Neural cell (in vitro differentiated cells): ENCODE measurements around the gene TMEM52B. TPM values are rescaled to one million over a fixed set of nuclear protein-coding genes. Genes with fewer than 3 reads are reported as not detected.

ENCODE experiments used
- H2AFZ ChIP-seq: fragments of 200-600, 300-800 bp; sonication (generic), shearing (Covaris generic); 2 replicates; pipeline ENCODE4 v1.6.0; 2014; ENCODE audit warnings: low read depth, mild to moderate bottlenecking, antibody characterized with exemption, low read length, moderate library complexity
- H3F3A ChIP-seq: fragments of 200-600 bp; shearing (Covaris generic); 2 replicates; pipeline ENCODE4 v1.6.1; 2016; ENCODE audit warnings: mild to moderate bottlenecking, moderate library complexity, mixed read lengths, antibody characterized with exemption, low read length; ENCODE audit not compliant: insufficient read depth, poor library complexity, severe bottlenecking
- H3K27ac ChIP-seq: fragments of 200-600, 300-800 bp; sonication (generic), shearing (Covaris generic); 2 replicates; pipeline ENCODE4 v1.5.1; 2014; ENCODE audit warnings: mild to moderate bottlenecking, low read length, moderate library complexity
- H3K27me3 ChIP-seq: fragments of 300-800, 200-600 bp; sonication (generic), shearing (Covaris generic); 2 replicates; pipeline ENCODE4 v1.6.0; 2014; ENCODE audit warnings: mild to moderate bottlenecking, low read depth, low read length, moderate library complexity; ENCODE audit not compliant: insufficient read depth
- H3K36me3 ChIP-seq: fragments of 300-800, 200-600 bp; sonication (generic), shearing (Covaris generic); 2 replicates; pipeline ENCODE4 v1.5.1; 2014; ENCODE audit warnings: mild to moderate bottlenecking, antibody characterized with exemption, low read length, moderate library complexity; ENCODE audit not compliant: insufficient read depth
- H3K4me2 ChIP-seq: fragments of 300-800, 200-600 bp; sonication (generic), shearing (Covaris generic); 2 replicates; pipeline ENCODE4 v1.6.0; 2014; ENCODE audit warnings: mild to moderate bottlenecking, low read length
- H3K4me3 ChIP-seq: fragments of 300-800, 200-600 bp; sonication (generic), shearing (Covaris generic); 2 replicates; pipeline ENCODE4 v1.5.1; 2014; ENCODE audit warnings: mild to moderate bottlenecking, low read length, moderate library complexity
- H3K79me2 ChIP-seq: fragments of 200-600 bp; shearing (Covaris generic); replicated peaks from 2 replicates; pipeline ENCODE4 v1.6.0; 2014; ENCODE audit warnings: mild to moderate bottlenecking, low read length, moderate library complexity; ENCODE audit not compliant: insufficient read depth
- H3K9ac ChIP-seq: fragments of 300-800, 200-600 bp; sonication (generic), shearing (Covaris generic); 2 replicates; pipeline ENCODE4 v1.6.1; 2016; ENCODE audit warnings: mild to moderate bottlenecking, low read length, mixed read lengths
- H3K9me2 ChIP-seq: fragments of 200-600 bp; shearing (Covaris generic); 2 replicates; pipeline ENCODE4 v1.6.1; 2016; ENCODE audit warnings: mild to moderate bottlenecking, low read length, mixed read lengths; ENCODE audit not compliant: insufficient read depth
- H3K9me3 ChIP-seq: fragments of 200-600, 300-800 bp; sonication (generic), shearing (Covaris generic); 2 replicates; pipeline ENCODE4 v1.6.1; 2016; ENCODE audit warnings: mild to moderate bottlenecking, mixed run types, low read length, moderate library complexity, mixed read lengths
- H4K20me1 ChIP-seq: fragments of 200-600 bp; shearing (Covaris generic); 2 replicates; pipeline ENCODE4 v1.6.1; 2016; ENCODE audit warnings: mild to moderate bottlenecking, mixed run types; ENCODE audit not compliant: insufficient read depth
- CTCF ChIP-seq: fragments of 450-650 bp; IDR thresholded peaks from 2 replicates; pipeline ENCODE4 v1.5.1; 2014; ENCODE audit warnings: antibody characterized with exemption, mild to moderate bottlenecking, moderate library complexity; ENCODE audit not compliant: poor library complexity, severe bottlenecking
- EP300 ChIP-seq: fragments of 450-650 bp; conservative IDR thresholded peaks from 2 replicates; pipeline ENCODE4 v1.6.1; 2014; ENCODE audit warnings: antibody characterized with exemption, mild to moderate bottlenecking, moderate library complexity; ENCODE audit not compliant: poor library complexity, severe bottlenecking
- EZH2 ChIP-seq: fragments of 200-600, 300-800 bp; shearing (Covaris generic), sonication (generic); IDR thresholded peaks from 2 replicates; pipeline ENCODE4 v1.6.1; 2014; ENCODE audit warnings: antibody characterized with exemption, low read length, borderline replicate concordance, mild to moderate bottlenecking; ENCODE audit not compliant: insufficient read depth, poor library complexity, severe bottlenecking
- MXI1 ChIP-seq: fragments of 450-650 bp; conservative IDR thresholded peaks from 2 replicates; pipeline ENCODE4 v1.6.1; 2014; ENCODE audit warnings: antibody characterized with exemption, mild to moderate bottlenecking; ENCODE audit not compliant: poor library complexity, severe bottlenecking
- POLR2AphosphoS5 ChIP-seq: IDR thresholded peaks from 2 replicates; pipeline ENCODE4 v1.6.1; 2012
- RAD21 ChIP-seq: fragments of 450-650 bp; conservative IDR thresholded peaks from 2 replicates; pipeline ENCODE4 v1.6.1; 2014; ENCODE audit warnings: antibody characterized with exemption, mild to moderate bottlenecking, moderate library complexity
- REST ChIP-seq: IDR thresholded peaks from 2 replicates; pipeline ENCODE4 v1.6.1; 2012; ENCODE audit warnings: borderline replicate concordance
- SMC3 ChIP-seq: fragments of 450-650 bp; conservative IDR thresholded peaks from 2 replicates; pipeline ENCODE4 v1.6.1; 2014; ENCODE audit warnings: antibody characterized with exemption, mild to moderate bottlenecking, moderate library complexity; ENCODE audit not compliant: poor library complexity
- TAF1 ChIP-seq: IDR thresholded peaks from 2 replicates; pipeline ENCODE4 v1.6.1; 2012; ENCODE audit warnings: low read depth
- polyA plus RNA-seq: library from polyadenylated mRNA; depleted of rRNA; stranded (reverse); fragments of >200 nt; gene quantifications from 2 replicates; pipeline ENCODE4 v1.2.3, GENCODE V29; 2014

The TMEM52B gene
- polyA plus RNA-seq, 1 donor from 2014 or later, result not detected

- Histone ChIP-seq H3K27ac (no peak overlapping the region), H3K9ac (peak overlapping the region; percentile 50)
- TF ChIP-seq TAF1 (no peak), SMC3 (peak; percentile 92), POLR2AphosphoS5 (no peak), EP300 (no peak), RAD21 (peak; percentile 78), MXI1 (peak; percentile 22), CTCF (peak; percentile 91)
These were observed 25.3 kb upstream of the TMEM52B start for GRCh38 chr12:10153271-10154144.

GRCh38 chr12:10154145-10154496 lies 24.7 kb upstream of the TMEM52B start:
- no peaks in the 10 kb centered on the region for H3K27me3 ChIP-seq
- H3F3A ChIP-seq, result no peaks in the 10 kb centered on the region
- H3K27ac ChIP-seq, result no peak overlapping the region

More at GRCh38 chr12:10153271-10154144, 25.3 kb upstream of the TMEM52B start:
- Histone ChIP-seq H3K27me3 (no peaks in the 10 kb centered on the region), H3K9me3 (peaks cover 5% of the 10 kb centered on the region), H3K9me2 (no peaks in the 10 kb centered on the region), H3K36me3 (no peaks in the 10 kb centered on the region), H2AFZ (peak overlapping the region; percentile 82), H3F3A (no peaks in the 10 kb centered on the region), H4K20me1 (no peaks in the 10 kb centered on the region), H3K79me2 (no peaks in the 10 kb centered on the region), H3K4me2 (peak overlapping the region; percentile 73), H3K4me3 (peak overlapping the region; percentile 72)

More at GRCh38 chr12:10154145-10154496, 24.7 kb upstream of the TMEM52B start:
- Histone ChIP-seq H3K36me3 (no peaks in the 10 kb centered on the region), H3K4me2 (no peak overlapping the region), H3K9me3 (peaks cover 5% of the 10 kb centered on the region), H3K79me2 (no peaks in the 10 kb centered on the region), H3K9me2 (no peaks in the 10 kb centered on the region), H4K20me1 (no peaks in the 10 kb centered on the region), H2AFZ (no peak overlapping the region), H3K4me3 (peak overlapping the region; percentile 72), H3K9ac (no peak overlapping the region)
- TF ChIP-seq RAD21 (no peak), POLR2AphosphoS5 (no peak), TAF1 (no peak), EZH2 (no peak), REST (no peak), SMC3 (no peak), CTCF (no peak), EP300 (no peak), MXI1 (no peak)
